Endothelial cell of hepatic sinusoid (primary cell): ENCODE data around the gene P3H2.
"Not testable (repeated sequence)": the region's sequence is repeated elsewhere in the genome, so short reads cannot be mapped to it uniquely, and the experiment has no call there.

Source experiments
- in situ Hi-C: cut with HindIII; loops from 2 replicates; pipeline ENCODE4 v1.10.0; 2017; ENCODE audit warnings: low sequenced_read_pairs

P3H2 gene

DNA sequence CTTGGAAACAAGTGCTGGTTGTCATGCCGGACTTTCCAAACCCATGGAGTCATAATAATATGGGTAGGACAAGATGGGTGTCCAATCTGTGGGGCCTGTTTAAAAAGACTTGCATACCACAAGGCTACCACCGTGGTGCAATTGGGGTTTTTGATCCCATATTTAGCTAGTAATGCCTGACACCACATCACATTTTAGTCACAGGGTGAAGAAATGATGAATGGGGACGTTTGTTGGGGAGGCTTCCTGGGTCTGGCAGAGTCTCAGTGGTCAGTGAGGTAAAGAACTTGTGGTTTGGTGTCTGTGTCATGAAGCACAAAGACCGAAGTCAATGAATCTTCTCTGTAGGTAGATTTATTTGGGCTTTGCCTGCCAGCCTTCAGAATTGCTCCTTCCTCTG is 31.0 kb downstream of the P3H2 start:
- in situ Hi-C loops, result no loop called here

GRCh38 chr3:190088890-190089289 is 31.8 kb downstream of the P3H2 start:
- in situ Hi-C loops, result no loop called here

DNA sequence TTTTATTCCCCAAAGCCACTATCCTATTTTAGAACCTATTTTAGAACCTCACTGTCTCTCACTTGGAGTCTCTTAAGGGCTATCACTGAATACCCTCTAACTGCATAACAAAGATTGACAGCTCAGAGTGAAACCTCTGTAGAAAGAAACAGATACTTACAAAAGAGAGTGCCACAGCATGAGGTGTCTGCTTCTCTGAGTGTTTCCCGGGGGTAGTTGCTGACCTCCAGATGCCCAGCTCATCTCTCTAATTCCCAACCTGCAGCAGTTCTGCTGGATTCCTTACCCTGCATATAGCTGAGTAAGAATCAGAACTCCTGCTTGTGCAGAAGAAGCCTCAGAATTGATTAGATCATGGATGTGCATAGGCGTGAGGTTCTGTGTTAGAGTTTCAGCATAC is 34.5 kb downstream of the P3H2 start:
- in situ Hi-C loops, result no loop called here

GRCh38 chr3:190084983-190085382 is 35.7 kb downstream of the P3H2 start:
- in situ Hi-C loops, result no loop called here

- in situ Hi-C loops, result no loop called here
These were observed 37.1 kb downstream of the P3H2 start for GRCh38 chr3:190083635-190084034.

- in situ Hi-C loops, result no loop called here
These were observed 39.3 kb downstream of the P3H2 start for GRCh38 chr3:190081389-190081788.

- in situ Hi-C loops, result not testable (repeated sequence)
These were observed 41.5 kb downstream of the P3H2 start for GRCh38 chr3:190079173-190079572.

- in situ Hi-C loops, result no loop called here
These were observed 43.2 kb downstream of the P3H2 start for GRCh38 chr3:190077395-190078045.

DNA sequence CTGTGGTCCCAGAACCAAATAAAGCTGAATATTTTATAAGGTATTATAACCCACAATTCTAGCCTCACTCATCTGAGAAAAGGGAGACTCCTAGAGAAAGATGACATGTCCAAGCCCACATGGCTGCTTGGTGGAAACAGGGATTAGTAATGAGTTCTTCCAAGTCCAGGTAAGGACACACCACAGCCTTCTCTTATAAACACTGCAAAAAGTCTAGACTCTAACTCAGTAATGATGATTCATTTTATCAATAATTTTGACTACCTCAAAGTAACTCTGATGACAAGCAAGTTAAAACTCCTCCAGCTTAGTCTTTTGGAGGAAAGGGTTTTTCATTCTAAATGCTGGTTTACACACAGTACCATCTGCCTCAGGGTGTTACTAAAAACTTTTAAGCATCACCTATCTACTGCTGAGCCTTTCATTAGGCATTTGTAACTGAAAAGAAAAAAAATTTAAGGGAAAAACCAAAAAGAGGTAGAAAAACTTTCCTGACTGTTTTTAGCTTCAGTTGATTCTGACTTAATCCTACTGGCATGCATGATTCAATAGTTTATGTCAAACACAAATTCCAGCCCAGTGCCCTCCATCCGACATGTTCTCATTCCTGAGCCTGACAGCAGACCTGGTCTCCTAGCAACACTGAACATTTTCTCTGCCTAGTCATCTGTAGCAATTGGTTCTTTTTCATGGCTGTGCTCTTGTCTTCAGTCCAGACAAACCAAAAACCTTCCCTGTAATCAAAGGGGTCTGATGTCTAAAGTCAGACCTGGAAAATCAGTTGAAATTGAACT is 43.9 kb downstream of the P3H2 start:
- in situ Hi-C loops, result no loop called here

GRCh38 chr3:190076136-190076535 is 44.6 kb downstream of the P3H2 start:
- in situ Hi-C loops, result no loop called here

DNA sequence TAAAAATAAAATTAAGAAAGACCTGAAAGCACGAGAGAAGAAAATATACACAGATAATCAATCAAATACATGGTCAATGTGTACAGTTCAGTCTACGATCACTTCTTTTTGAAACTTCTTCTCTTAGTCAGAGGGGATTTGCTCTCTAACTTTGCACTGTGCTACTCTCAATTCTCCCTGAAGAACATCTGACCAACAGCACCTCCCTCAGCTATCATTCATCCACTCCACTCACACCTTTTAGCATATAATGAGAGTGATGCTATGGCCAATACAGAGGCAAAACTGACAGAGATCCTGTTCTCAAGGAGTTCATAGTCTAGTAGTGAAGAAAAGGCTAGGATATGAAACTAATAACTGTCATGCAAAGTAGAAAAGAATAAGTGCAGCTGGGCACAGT is 45.9 kb downstream of the P3H2 start:
- in situ Hi-C loops, result no loop called here

- in situ Hi-C loops, result no loop called here
These were observed 47.3 kb downstream of the P3H2 start for GRCh38 chr3:190073264-190074008.

GRCh38 chr3:190072856-190073255 is 47.8 kb downstream of the P3H2 start:
- in situ Hi-C loops, result no loop called here

DNA sequence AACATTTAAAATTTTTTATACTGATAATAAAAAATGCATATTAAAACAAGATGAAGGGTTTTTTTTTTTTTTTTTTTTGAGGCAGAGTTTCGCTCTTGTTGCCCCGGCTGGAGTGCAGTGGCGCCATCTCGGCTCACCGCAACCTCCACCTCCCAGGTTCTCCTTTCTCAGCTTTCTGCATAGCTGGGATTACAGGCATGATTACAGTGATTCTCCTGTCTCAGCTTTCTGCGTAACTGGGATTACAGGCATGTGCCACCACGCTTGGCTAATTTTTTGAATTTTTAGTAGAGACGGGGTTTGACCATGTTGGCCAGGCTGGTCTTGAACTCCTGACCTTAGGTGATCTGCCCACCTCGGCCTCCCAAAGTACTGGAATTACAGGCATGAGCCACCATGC is 48.8 kb downstream of the P3H2 start:
- in situ Hi-C loops, result not testable (repeated sequence)

DNA sequence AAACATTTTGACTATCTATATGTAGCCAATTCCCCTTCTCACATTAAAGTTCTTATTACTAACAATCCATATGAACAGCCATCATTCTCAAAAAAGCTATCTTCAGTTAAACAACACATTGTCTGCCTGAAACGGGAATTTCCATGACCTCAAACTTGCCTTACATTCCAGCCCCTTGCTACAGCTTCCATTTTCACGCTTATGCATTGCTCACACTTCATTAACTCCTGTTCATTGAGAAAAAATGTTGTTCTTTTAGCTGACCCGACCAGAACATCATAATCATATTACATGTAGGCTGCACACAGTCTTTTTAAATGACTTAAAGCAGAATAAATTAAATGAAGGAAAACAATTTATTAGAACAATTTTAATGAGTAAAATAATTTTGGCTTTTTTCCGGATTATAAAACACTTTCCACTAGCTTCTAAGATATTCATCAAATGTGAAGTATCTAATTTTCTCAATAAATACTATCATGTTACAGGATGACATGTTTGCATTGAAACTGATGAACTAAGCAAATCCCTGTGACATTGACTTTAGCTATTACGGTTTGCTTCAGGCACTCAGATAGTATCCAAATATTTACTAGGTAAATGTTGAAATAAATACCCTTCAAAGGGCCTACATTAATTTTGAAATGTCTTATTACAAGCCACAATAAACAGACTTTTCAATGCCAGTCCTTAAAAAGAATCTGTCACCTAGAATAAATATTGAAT is 49.9 kb downstream of the P3H2 start:
- in situ Hi-C loops, result no loop called here

- in situ Hi-C loops, result no loop called here
These were observed 55.5 kb downstream of the P3H2 start for GRCh38 chr3:190065204-190065603.

DNA sequence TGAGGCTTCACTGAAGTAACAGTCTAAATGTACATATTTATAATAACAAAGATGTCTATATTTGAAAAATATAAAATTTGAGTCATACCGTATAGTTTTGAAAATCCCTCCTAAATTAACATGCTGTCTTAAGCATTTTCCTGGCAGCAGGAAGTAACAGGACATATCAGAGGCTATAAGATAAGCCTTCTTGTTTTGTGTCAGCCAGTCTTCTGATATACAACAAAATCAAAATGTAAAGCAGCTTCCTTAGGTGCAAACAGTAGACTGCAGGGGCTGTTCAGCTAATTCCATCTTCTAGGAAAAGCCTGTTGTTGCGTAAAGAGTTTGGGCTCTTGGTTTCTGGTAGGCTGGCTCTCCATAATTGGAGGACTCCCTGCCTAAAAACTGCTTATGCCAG is 56.0 kb downstream of the P3H2 start:
- in situ Hi-C loops, result no loop called here

- in situ Hi-C loops, result no loop called here
These were observed 56.6 kb downstream of the P3H2 start for GRCh38 chr3:190064112-190064511.

GRCh38 chr3:190063490-190063889 is 57.2 kb downstream of the P3H2 start:
- in situ Hi-C loops, result no loop called here

GRCh38 chr3:190060192-190060775 is 60.4 kb downstream of the P3H2 start:
- in situ Hi-C loops, result no loop called here

- in situ Hi-C loops, result loop anchor here (5.0 to 10.0 kb wide), 2 partner anchors 64 to 92 kb away; no protein-coding TSS in a partner anchor
These were observed 61.5 kb downstream of the P3H2 start for GRCh38 chr3:190059242-190059590.
